ENCODE results near the gene SLC1A3. TPM values are rescaled to one million over a fixed set of nuclear protein-coding genes. Genes with fewer than 3 reads are reported as not detected.
A peak's percentile ranks its signal among the peaks of the same experiment; 100 is the strongest.

SLC1A3 gene
- polyA plus RNA-seq (2012; ENCODE audit: insufficient read depth, insufficient read length, low read depth): 0.15 TPM

DNA sequence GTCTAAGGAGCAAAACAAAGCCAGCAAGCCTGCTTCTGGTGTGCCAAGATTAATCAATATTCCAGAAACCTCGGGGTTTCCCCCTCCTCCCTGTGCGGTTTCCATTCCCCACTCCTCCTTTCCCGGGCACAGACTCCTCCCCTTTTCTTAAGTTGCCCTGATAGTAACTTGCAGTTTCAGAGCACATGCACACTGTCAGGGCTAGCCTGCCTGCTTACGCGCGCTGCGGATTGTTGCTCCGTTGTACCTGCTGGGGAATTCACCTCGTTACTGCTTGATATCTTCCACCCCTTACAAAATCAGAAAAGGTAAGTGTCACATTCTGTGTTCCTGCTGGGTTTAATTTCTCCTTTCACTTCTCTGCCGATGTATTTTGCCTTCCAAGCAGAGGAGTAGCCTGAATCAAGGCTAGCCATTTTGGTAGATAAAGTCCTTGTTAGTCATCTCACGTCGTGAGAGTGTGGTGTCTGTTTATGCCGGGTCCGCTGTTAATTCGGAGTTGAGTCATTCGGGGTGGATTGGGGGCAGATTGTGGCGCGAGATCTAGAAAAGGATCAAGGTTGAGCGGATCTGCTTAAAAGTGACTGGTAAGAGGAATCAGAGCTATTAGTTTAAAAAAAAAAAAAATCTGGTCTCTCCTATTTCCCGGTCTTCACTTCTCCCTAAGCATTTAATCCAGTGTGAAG is at the start of gene SLC1A3:
SLC1A3 (plus strand) TSS at position 179 of the 686 bp plus-strand sequence. CDS start 1,818 bp downstream, outside the sequence.
- peaks cover 32% of the 10 kb centered on the region for H3K27me3 ChIP-seq
- no peak for DNase-seq
- TF ChIP-seq, protein P1, sequence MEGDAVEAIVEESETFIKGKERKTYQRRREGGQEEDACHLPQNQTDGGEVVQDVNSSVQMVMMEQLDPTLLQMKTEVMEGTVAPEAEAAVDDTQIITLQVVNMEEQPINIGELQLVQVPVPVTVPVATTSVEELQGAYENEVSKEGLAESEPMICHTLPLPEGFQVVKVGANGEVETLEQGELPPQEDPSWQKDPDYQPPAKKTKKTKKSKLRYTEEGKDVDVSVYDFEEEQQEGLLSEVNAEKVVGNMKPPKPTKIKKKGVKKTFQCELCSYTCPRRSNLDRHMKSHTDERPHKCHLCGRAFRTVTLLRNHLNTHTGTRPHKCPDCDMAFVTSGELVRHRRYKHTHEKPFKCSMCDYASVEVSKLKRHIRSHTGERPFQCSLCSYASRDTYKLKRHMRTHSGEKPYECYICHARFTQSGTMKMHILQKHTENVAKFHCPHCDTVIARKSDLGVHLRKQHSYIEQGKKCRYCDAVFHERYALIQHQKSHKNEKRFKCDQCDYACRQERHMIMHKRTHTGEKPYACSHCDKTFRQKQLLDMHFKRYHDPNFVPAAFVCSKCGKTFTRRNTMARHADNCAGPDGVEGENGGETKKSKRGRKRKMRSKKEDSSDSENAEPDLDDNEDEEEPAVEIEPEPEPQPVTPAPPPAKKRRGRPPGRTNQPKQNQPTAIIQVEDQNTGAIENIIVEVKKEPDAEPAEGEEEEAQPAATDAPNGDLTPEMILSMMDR (IDR thresholded peaks at IDR 0.05; ENCODE audit: low read depth, low read length): no peak
- H3K4me1 ChIP-seq: no peaks in the 10 kb centered on the region; the same call in 1 of the 2 replicates
- H3K36me3 ChIP-seq: no peaks in the 10 kb centered on the region
- H3K9me3 ChIP-seq: no peaks in the 10 kb centered on the region
- peak within 1 kb of the TSS; percentile 43 for H3K4me3 ChIP-seq (ENCODE audit: low read depth, low read length)

DNA sequence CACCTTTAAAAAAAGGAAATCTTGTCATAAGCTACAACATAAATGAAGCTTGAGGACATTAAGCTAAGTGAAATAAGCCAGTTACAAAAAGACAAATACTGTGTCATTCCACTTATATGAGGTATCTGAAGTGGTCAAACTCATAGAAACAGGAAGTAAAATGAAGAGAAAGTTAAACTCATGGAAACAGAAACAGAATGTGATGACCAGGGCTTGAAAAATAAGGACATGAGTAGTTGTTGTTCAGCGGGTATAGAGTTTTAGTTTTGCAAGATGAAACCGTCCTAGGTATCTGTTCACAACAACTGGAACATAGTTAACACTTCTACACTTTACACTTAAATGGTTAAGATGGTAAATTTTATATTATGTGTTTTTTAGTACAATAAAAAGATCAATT is 47.8 kb upstream of the SLC1A3 start:
- Histone ChIP-seq H3K27me3 (no peaks in the 10 kb centered on the region), H3K4me3 (ENCODE audit: low read depth, low read length) (no peak overlapping the region), H3K36me3 (no peaks in the 10 kb centered on the region), H3K4me1 (no peaks in the 10 kb centered on the region), H3K9me3 (no peaks in the 10 kb centered on the region)
- TF ChIP-seq, protein P1 (IDR thresholded peaks at IDR 0.05; ENCODE audit: low read depth, low read length): no peak
- DNase-seq: no peak

DNA sequence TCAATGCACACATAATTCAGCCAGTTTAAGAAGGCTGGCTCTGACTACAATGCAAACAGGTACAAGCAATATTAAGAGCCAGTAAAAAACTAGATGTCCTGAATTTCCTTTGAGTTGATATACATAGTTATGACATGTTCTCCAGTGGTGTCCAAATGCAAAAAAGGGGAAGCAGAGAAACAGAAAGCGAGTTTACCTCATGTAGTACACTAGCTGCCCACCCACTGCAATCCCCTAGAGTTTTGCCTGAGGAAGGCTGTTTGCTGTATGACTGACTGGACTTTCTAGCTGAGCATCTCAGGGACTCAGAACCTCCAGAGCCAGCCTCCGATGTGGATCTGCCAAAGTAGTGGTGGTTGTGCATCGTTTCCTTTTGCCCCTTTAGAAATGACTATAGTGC is 44.8 kb upstream of the SLC1A3 start:
- TF ChIP-seq, protein P1 (IDR thresholded peaks at IDR 0.05; ENCODE audit: low read depth, low read length): no peak
- H3K4me3 ChIP-seq (ENCODE audit: low read depth, low read length): no peak overlapping the region
- H3K4me1 ChIP-seq: no peaks in the 10 kb centered on the region
- H3K27me3 ChIP-seq: no peaks in the 10 kb centered on the region
- no peaks in the 10 kb centered on the region for H3K9me3 ChIP-seq
- H3K36me3 ChIP-seq: no peaks in the 10 kb centered on the region
- DNase-seq: no peak

DNA sequence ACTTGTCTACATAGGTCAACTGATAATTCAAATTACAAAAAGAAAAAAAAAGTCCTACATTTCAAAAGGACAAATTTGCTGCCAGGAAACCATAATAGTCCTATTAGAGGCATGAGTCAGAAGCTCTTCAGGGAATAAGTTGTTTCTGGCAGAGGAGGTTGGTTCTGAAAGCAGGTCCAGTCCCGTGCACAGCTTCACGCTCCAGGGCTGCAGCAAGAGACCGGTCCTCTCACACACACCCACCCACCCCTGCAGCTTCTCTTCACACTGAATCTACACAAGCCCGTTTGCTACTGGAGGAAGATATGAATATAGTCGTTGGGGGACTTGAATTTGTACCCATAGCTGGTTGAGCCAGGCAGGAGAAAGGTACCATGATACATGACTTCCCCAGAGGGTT is 36.9 kb upstream of the SLC1A3 start:
- Histone ChIP-seq H3K36me3 (no peaks in the 10 kb centered on the region), H3K9me3 (no peaks in the 10 kb centered on the region), H3K4me1 (no peaks in the 10 kb centered on the region), H3K27me3 (no peaks in the 10 kb centered on the region), H3K4me3 (ENCODE audit: low read depth, low read length) (no peak overlapping the region)
- DNase-seq: no peak
- TF ChIP-seq, protein P1 (IDR thresholded peaks at IDR 0.05; ENCODE audit: low read depth, low read length): no peak

DNA sequence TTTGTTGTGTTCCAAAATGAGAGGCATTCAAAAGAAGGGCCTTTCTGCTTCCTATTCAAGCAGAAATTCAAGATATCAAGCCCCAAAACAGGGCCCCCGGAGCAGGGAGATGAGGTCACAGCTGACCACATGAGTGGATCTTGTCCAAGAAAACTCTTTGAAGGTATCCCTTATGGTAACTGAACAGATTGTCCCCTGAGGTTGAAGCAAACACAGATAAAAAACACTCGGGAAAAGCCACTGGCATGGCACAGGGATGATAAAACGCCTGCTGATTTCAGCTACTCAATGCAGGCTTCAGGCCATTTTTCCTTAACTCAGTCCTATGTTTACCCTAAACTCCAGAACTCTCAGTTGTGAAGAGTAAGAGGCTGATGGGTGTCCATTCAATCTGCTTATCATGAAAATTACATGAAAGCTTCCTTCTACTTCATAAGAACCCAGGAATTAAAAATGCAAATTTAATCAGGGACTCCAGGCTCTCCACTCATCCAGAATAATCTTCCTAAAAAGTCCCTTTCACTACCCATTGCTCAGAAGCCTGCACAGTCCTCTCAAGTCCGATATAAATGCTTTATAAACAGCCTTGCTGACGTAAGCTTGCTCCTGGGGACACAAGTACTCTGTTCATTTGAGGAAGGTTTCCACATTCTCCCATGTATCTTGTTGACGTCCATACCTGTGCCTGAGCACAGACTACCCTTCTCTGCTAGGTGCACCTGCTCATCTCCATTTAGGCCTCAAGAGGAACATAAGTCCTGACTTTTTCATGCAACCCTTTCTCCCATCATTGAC is 35.9 kb upstream of the SLC1A3 start:
- Histone ChIP-seq H3K4me1 (no peaks in the 10 kb centered on the region), H3K27me3 (no peaks in the 10 kb centered on the region), H3K9me3 (no peaks in the 10 kb centered on the region), H3K36me3 (no peaks in the 10 kb centered on the region), H3K4me3 (ENCODE audit: low read depth, low read length) (no peak overlapping the region)
- TF ChIP-seq, protein P1 (IDR thresholded peaks at IDR 0.05; ENCODE audit: low read depth, low read length): no peak
- no peak for DNase-seq
